HCT116 (cell line): ENCODE results near the gene STK32B.

Source experiments
- CBX3 ChIP-seq: IDR thresholded peaks from 2 replicates; pipeline ENCODE4 v1.6.1; 2012; ENCODE audit warnings: low read depth
- CEBPB ChIP-seq: IDR thresholded peaks from 2 replicates; pipeline ENCODE4 v1.6.1; 2012; ENCODE audit warnings: low read depth
- CTCF ChIP-seq, 3 experiments: fragments of 200-600 bp in 1 of 3; sonication (generic) in 1 of 3; IDR thresholded peaks in 2 of 3; conservative IDR thresholded peaks in 1 of 3; 2 replicates each; pipeline ENCODE4 v1.5.1; 2012 to 2017; ENCODE audit warnings: low read depth in 2 of 3, low read length in 2 of 3, antibody characterized with exemption in 1 of 3, borderline replicate concordance in 1 of 3, control low read depth in 1 of 3, mild to moderate bottlenecking in 1 of 3, mixed read lengths in 1 of 3, mixed run types in 1 of 3, moderate library complexity in 1 of 3; ENCODE audit not compliant: insufficient read depth in 1 of 3
- EZH2 ChIP-seq: fragments of 200-600 bp; sonication (generic); IDR thresholded peaks from 2 replicates; pipeline ENCODE4 v1.6.1; 2017; ENCODE audit warnings: antibody characterized with exemption, mixed run types
- EZH2phosphoT487 ChIP-seq: fragments of 200-600 bp; IDR thresholded peaks from 2 replicates; pipeline ENCODE4 v1.6.1; 2018; ENCODE audit warnings: antibody characterized with exemption, borderline replicate concordance
- MAX ChIP-seq: IDR thresholded peaks from 2 replicates; pipeline ENCODE4 v1.6.1; 2012
- POLR2A ChIP-seq: IDR thresholded peaks from 2 replicates; pipeline ENCODE4 v1.7.0; 2011; ENCODE audit warnings: borderline replicate concordance; ENCODE audit not compliant: insufficient read depth, insufficient read length; ENCODE audit errors: extremely low read depth
- POLR2AphosphoS5 ChIP-seq: IDR thresholded peaks from 2 replicates; pipeline ENCODE4 v1.6.1; 2011; ENCODE audit warnings: mild to moderate bottlenecking, low read depth, low read length, moderate library complexity
- REST ChIP-seq: IDR thresholded peaks from 2 replicates; pipeline ENCODE4 v1.6.1; 2012; ENCODE audit warnings: low read depth
- ZFX ChIP-seq: fragments of 450-650 bp; IDR thresholded peaks from 2 replicates; pipeline ENCODE4 v1.6.1; 2017
- ZNF274 ChIP-seq: fragments of 200-500 bp; sonication (Bioruptor generic); IDR thresholded peaks from 2 replicates; pipeline ENCODE4 v1.6.1; 2014; ENCODE audit warnings: mild to moderate bottlenecking, low read depth, low read length, inconsistent platforms

GRCh38 chr4:5247735-5248134 lies 196.5 kb downstream of the STK32B start:
- TF ChIP-seq CTCF (IDR thresholded peaks at IDR 0.05 in 2 of 3, conservative IDR thresholded peaks at IDR 0.05 in 1 of 3; ENCODE audit: borderline replicate concordance in 1 of 3, insufficient read depth in 1 of 3, low read depth in 2 of 3, low read length in 2 of 3) = no peak
- TF ChIP-seq ZFX = no peak
- no peak for TF ChIP-seq EZH2phosphoT487
- TF ChIP-seq POLR2A = no peak
- TF ChIP-seq MAX = no peak
- TF ChIP-seq ZNF274 = no peak
- no peak for TF ChIP-seq POLR2AphosphoS5
- no peak for TF ChIP-seq CEBPB
- TF ChIP-seq CBX3 = no peak
- TF ChIP-seq EZH2 = no peak
- no peak for TF ChIP-seq REST
